Astrocyte (in vitro differentiated cells and primary cell): ENCODE measurements around the gene PRKAG2. TPM values are rescaled to one million over a fixed set of nuclear protein-coding genes. Genes with fewer than 3 reads are reported as not detected.
"Not testable (repeated sequence)": the region's sequence is repeated elsewhere in the genome, so short reads cannot be mapped to it uniquely, and the experiment has no call there.

Experiments used
- DNase-seq: peaks from one replicate; pipeline ENCODE4 v3.0.0-alpha.2; 2010; ENCODE audit warnings: low read depth
- FAIRE-seq: peaks from 2 replicates; lab custom pipeline; 2011; peaks lifted over from hg19 to GRCh38; lab: Jason Lieb, UNC
- H2AFZ ChIP-seq: 2 replicates; pipeline ENCODE4 v1.6.0; 2012; ENCODE audit warnings: low read depth, low read length, inconsistent platforms
- H3K27ac ChIP-seq: 2 replicates; pipeline ENCODE4 v1.5.1; 2011; ENCODE audit warnings: low read depth, low read length, inconsistent platforms
- H3K27me3 ChIP-seq: 2 replicates; pipeline ENCODE4 v1.6.0; 2011; ENCODE audit warnings: low read length, inconsistent platforms; ENCODE audit not compliant: insufficient read depth
- H3K36me3 ChIP-seq: 2 replicates; pipeline ENCODE4 v1.5.1; 2011; ENCODE audit warnings: low read length, inconsistent platforms; ENCODE audit not compliant: insufficient read depth
- H3K4me1 ChIP-seq: 2 replicates; pipeline ENCODE4 v1.5.1; 2011; ENCODE audit warnings: low read length, inconsistent platforms; ENCODE audit not compliant: insufficient read depth
- H3K4me2 ChIP-seq: 2 replicates; pipeline ENCODE4 v1.6.0; 2012; ENCODE audit warnings: low read length, inconsistent platforms
- H3K4me3 ChIP-seq: 2 replicates; pipeline ENCODE4 v1.5.1; 2011; ENCODE audit warnings: low read depth, mild to moderate bottlenecking, low read length, inconsistent platforms; ENCODE audit not compliant: insufficient read depth
- H3K79me2 ChIP-seq: 2 replicates; pipeline ENCODE4 v1.6.0; 2012; ENCODE audit warnings: mild to moderate bottlenecking, low read length, inconsistent platforms; ENCODE audit not compliant: insufficient read depth
- H3K9ac ChIP-seq: 2 replicates; pipeline ENCODE4 v1.6.0; 2012; ENCODE audit warnings: mild to moderate bottlenecking, low read length, inconsistent platforms
- H3K9me3 ChIP-seq: 2 replicates; pipeline ENCODE4 v1.5.1; 2012; ENCODE audit warnings: low read depth, mild to moderate bottlenecking, low read length, inconsistent platforms; ENCODE audit not compliant: insufficient read depth
- H4K20me1 ChIP-seq: 2 replicates; pipeline ENCODE4 v1.6.0; 2012; ENCODE audit warnings: low read length, inconsistent platforms; ENCODE audit not compliant: insufficient read depth
- H3K27ac Mint-ChIP-seq: one replicate; pipeline ENCODE4 v1.8.0; 2021; ENCODE audit warnings: mild to moderate bottlenecking, mixed read lengths; ENCODE audit not compliant: unreplicated experiment
- H3K27me3 Mint-ChIP-seq: one replicate; pipeline ENCODE4 v1.8.0; 2021; ENCODE audit warnings: low read depth, mixed read lengths; ENCODE audit not compliant: unreplicated experiment
- H3K36me3 Mint-ChIP-seq: one replicate; pipeline ENCODE4 v1.8.0; 2021; ENCODE audit warnings: low read depth, mixed read lengths; ENCODE audit not compliant: unreplicated experiment
- H3K4me1 Mint-ChIP-seq: one replicate; pipeline ENCODE4 v1.8.0; 2021; ENCODE audit warnings: low read depth, mixed read lengths; ENCODE audit not compliant: unreplicated experiment
- H3K4me3 Mint-ChIP-seq: one replicate; pipeline ENCODE4 v1.8.0; 2021; ENCODE audit warnings: mild to moderate bottlenecking, moderate library complexity, mixed read lengths; ENCODE audit not compliant: unreplicated experiment
- H3K9me3 Mint-ChIP-seq: one replicate; pipeline ENCODE4 v1.8.0; 2021; ENCODE audit warnings: mild to moderate bottlenecking, mixed read lengths; ENCODE audit not compliant: unreplicated experiment
- EZH2 ChIP-seq: IDR thresholded peaks from 2 replicates; pipeline ENCODE4 v1.6.1; 2012; ENCODE audit warnings: mild to moderate bottlenecking, low read length, inconsistent platforms; ENCODE audit not compliant: insufficient read depth
- total RNA-seq: library from RNA; stranded (reverse); gene quantifications from 2 replicates; pipeline ENCODE4 v1.2.1, GENCODE V29; 2021
- TF ChIP-seq, protein P1 (sequence below): IDR thresholded peaks from 2 replicates; pipeline ENCODE4 v1.5.1; 2011; ENCODE audit warnings: low read depth, mild to moderate bottlenecking, inconsistent platforms, low read length, moderate library complexity; ENCODE audit not compliant: insufficient read depth

Gene PRKAG2
- total RNA-seq, 1 donor from 2014 or later, result 40.7 TPM

DNA sequence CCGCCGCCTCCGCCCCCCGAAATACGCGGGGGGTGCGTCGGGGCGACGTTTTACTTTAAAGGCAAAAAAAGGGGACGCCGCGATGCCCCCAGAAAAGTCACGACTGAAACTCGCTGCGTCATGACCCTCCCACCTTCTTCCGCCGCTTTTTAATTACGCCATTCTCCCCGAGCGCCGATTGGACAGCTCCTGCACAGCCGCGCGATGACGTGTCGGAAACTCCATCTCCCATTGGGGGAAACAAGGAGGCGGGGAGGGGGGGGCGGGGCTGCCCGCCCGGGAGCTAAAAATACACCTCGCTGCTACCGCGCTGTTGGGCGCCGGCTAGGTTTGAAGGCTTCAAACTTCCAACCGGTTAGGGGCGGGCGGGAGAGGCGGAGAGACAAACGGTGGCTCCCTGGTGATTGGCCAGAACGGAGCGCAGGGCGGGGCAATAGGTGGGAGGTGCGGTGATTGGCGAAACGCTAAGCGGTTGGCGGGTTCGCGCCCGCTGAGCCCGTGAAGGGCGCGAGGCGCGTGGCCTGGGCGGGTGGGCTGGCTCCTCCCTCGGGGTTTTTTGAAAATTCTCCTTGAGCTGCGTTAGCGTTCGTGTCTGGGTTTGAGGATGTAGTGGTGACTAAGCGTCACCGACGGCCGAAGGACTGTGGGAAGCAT lies 357.0 kb downstream of the PRKAG2 start, which contains the start of gene RHEB:
TSS of gene RHEB (minus strand) at position 131 of the 654 bp plus-strand sequence. CDS start 384 bp downstream, outside the sequence.
- Histone ChIP-seq H3K36me3 (no peaks in the 10 kb centered on the region), H4K20me1 (peaks cover 40% of the 10 kb centered on the region), H3K27me3 (no peaks in the 10 kb centered on the region), H3K4me2 (peak within 1 kb of the TSS; percentile 89), H3K9me3 (no peaks in the 10 kb centered on the region), H3K79me2 (peaks cover 44% of the 10 kb centered on the region), H3K4me3 (peak within 1 kb of the TSS; percentile 92), H2AFZ (peak within 1 kb of the TSS; percentile 87), H3K4me1 (peaks cover 17% of the 10 kb centered on the region), H3K9ac (peak within 1 kb of the TSS; percentile 95), H3K27ac (peak within 1 kb of the TSS; percentile 88)
- TF ChIP-seq, protein P1, sequence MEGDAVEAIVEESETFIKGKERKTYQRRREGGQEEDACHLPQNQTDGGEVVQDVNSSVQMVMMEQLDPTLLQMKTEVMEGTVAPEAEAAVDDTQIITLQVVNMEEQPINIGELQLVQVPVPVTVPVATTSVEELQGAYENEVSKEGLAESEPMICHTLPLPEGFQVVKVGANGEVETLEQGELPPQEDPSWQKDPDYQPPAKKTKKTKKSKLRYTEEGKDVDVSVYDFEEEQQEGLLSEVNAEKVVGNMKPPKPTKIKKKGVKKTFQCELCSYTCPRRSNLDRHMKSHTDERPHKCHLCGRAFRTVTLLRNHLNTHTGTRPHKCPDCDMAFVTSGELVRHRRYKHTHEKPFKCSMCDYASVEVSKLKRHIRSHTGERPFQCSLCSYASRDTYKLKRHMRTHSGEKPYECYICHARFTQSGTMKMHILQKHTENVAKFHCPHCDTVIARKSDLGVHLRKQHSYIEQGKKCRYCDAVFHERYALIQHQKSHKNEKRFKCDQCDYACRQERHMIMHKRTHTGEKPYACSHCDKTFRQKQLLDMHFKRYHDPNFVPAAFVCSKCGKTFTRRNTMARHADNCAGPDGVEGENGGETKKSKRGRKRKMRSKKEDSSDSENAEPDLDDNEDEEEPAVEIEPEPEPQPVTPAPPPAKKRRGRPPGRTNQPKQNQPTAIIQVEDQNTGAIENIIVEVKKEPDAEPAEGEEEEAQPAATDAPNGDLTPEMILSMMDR, result no peak
- TF ChIP-seq EZH2, result no peak
- peak; percentile 97 for DNase-seq
- Mint-ChIP-seq H3K4me3 (peak within 1 kb of the TSS; percentile 100), H3K4me1 (peaks cover 12% of the 10 kb centered on the region), H3K27me3 (no peaks in the 10 kb centered on the region), H3K27ac (peak within 1 kb of the TSS; percentile 95), H3K9me3 (no peaks in the 10 kb centered on the region), H3K36me3 (no peaks in the 10 kb centered on the region)
- FAIRE-seq, result no peak

DNA sequence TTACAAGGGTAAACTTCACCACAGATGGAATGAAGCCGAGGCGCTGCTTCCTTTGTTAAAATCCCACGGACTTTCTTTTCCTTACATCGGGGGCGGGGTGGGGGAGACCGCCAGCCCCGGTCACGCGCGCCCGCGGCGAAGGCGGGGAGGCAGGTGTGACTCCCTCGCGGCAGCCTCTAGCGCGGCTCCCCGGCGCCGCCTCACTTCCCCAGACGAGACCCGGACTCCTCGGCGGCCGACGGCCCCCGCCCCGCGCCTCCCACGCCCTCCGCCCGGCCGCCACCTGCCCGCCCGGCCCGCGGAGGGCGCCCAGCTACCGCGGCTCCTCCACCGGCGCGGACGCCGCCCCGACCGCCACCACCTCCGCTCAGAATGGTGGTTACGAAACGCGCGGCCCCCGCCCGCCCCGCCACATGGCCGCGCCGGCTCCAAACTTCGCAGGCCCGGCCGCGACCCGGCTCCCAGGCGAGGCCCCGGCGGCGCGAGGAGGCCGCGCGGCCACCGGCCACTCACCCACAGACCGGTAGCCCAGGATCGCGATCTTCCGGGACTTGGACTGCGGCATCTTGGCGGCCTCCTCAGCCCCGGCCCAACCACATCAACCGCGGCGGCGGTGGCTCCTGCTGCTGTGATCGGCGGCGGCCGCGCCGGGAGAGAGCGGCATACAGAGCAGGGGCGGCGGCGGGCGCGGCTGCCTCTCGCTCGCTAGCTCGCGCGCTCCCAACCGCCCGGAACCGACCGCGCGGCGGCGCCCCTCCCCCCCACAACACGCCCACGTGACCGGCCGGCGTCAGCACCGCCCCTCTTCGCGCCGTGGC lies 357.8 kb downstream of the PRKAG2 start:
- H3K4me1 ChIP-seq, result peaks cover 17% of the 10 kb centered on the region
- H3K36me3 ChIP-seq, result not testable (repeated sequence)

GRCh38 chr7:151518105-151518946 lies 358.6 kb downstream of the PRKAG2 start:
- Histone ChIP-seq H3K79me2 (peaks cover 60% of the 10 kb centered on the region), H2AFZ (no peak overlapping the region), H3K9me3 (no peaks in the 10 kb centered on the region), H3K4me3 (peak overlapping the region; percentile 92), H3K27ac (peak overlapping the region; percentile 88), H4K20me1 (peaks cover 55% of the 10 kb centered on the region), H3K4me2 (peak overlapping the region; percentile 89), H3K36me3 (no peaks in the 10 kb centered on the region), H3K4me1 (peaks cover 17% of the 10 kb centered on the region), H3K27me3 (no peaks in the 10 kb centered on the region), H3K9ac (peak overlapping the region; percentile 95)
- FAIRE-seq (no peak), DNase-seq (peak; percentile 32)
- peak overlapping the region; percentile 95 for H3K27ac Mint-ChIP-seq
- peaks cover 14% of the 10 kb centered on the region for H3K4me1 Mint-ChIP-seq
- no peaks in the 10 kb centered on the region for H3K27me3 Mint-ChIP-seq
- no peaks in the 10 kb centered on the region for H3K36me3 Mint-ChIP-seq
- peak overlapping the region; percentile 100 for H3K4me3 Mint-ChIP-seq
- TF ChIP-seq, protein P1, result no peak
- no peak for TF ChIP-seq EZH2
- no peaks in the 10 kb centered on the region for H3K9me3 Mint-ChIP-seq

More for the DNA sequence above, 357.8 kb downstream of the PRKAG2 start:
- H3K79me2 ChIP-seq, result peaks cover 51% of the 10 kb centered on the region
- H3K9ac ChIP-seq, result peak overlapping the region; percentile 95
- not testable (repeated sequence) for H3K9me3 Mint-ChIP-seq, H2AFZ ChIP-seq, H3K36me3 Mint-ChIP-seq, DNase-seq, FAIRE-seq, H3K27me3 ChIP-seq, H3K9me3 ChIP-seq, H3K27me3 Mint-ChIP-seq
- Mint-ChIP-seq H3K27ac (peak overlapping the region; percentile 95), H3K4me1 (peaks cover 14% of the 10 kb centered on the region), H3K4me3 (peak overlapping the region; percentile 100)
- peak overlapping the region; percentile 88 for H3K27ac ChIP-seq
- H3K4me2 ChIP-seq, result peak overlapping the region; percentile 89
- peak overlapping the region; percentile 92 for H3K4me3 ChIP-seq
- H4K20me1 ChIP-seq, result peaks cover 47% of the 10 kb centered on the region
